ENCODE results near the gene DMPK. TPM values are rescaled to one million over a fixed set of nuclear protein-coding genes. Genes with fewer than 3 reads are reported as not detected.

The DMPK gene
- total and polyA plus RNA-seq, 2 donors: 49.4 to 223 TPM

DNA sequence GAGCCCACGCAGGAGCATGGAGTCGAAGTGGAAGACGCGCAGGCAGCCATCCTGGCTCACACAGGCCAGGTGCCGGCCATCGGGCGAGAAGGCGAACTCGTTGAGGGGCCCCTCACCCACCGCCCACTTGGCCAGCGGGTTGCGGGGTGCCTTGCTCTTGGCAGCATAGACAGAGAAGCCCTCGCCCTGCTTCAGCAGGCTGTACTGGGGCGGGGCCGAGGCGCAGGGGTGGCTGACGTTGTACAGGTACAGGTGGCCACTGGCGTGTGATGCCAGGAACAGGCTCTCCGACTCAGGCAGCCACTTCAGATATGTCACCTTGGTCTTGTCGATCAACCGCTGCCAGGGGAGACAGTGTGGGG lies 4.2 kb upstream of the DMPK start:
- peaks cover 5% of the 10 kb centered on the region for H3K36me3 ChIP-seq (ENCODE audit: insufficient read depth)
- DNase-seq (ENCODE audit: extremely low spot score): no peak
- H3K4me3 ChIP-seq (ENCODE audit: low read depth, low read length): no peak overlapping the region
- no peaks in the 10 kb centered on the region for H3K4me1 ChIP-seq (ENCODE audit: insufficient read depth)
- WGBS: 91% methylated on average over 21 of the region's 21 CpGs
- no peak overlapping the region for H3K27ac ChIP-seq (ENCODE audit: low read depth)

DNA sequence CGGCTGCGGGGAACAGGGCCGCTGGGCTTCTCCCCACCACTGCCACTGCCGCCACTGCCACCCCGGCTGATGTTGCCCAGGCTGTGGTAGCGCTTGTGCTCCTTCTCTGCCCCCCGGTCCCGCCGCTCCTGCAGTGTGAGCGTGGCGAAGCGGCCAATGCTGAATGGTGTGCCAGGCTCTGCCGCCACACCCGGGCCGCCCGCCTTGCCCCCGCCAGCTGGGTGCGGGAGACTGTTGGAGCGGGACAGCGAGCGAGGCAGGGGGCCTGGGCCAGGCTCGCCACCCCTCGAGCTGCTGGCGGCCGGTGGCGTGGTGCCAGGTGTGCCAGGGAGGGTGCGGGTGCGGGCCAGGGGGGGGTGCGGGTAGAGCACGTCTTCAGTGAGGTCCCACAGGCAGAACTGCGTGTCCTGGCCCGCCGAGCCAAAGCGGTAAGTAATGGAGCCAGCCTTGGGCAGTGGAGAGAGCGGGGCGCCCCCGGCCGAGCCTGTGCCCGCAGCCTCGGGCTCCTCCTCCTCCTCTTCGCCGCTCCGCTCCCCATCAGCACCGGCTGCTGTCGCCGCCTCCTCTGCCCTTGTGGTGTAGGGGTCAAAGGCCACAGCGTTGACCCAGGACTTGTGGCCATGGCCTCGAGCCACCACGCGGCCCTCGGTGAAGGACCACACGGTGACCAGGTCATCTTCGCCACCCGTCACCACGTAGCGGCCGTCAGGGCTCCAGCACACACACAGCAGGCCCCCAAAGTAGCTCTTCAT lies 3.7 kb upstream of the DMPK start:
- no peak overlapping the region for H3K4me3 ChIP-seq (ENCODE audit: low read depth, low read length)
- H3K36me3 ChIP-seq (ENCODE audit: insufficient read depth): peaks cover 5% of the 10 kb centered on the region
- 91% methylated on average over 57 of the region's 57 CpGs for WGBS
- H3K27ac ChIP-seq (ENCODE audit: low read depth): no peak overlapping the region
- no peak for DNase-seq (ENCODE audit: extremely low spot score)
- H3K4me1 ChIP-seq (ENCODE audit: insufficient read depth): no peaks in the 10 kb centered on the region

DNA sequence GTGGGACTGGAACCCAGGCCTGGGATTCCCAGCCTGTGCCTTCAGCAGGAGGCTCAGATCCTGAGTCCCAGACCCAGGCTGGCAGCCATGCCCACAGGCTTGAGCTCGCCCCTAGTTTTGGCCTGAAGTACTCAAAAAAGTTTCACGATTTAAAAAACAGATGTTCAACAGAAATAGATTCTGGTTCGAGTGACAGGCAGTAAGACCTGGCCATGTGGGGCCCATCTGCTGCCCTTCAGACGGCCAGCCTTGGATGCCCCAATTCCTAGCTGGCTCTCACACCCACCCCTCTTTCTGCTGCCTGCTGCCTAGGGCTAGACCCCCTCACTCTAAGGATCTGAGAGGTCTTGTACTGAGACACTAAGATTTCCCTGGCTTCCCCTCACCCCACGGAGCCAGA lies 2.8 kb upstream of the DMPK start:
- WGBS: 70% methylated on average over 5 of the region's 5 CpGs
- H3K36me3 ChIP-seq (ENCODE audit: insufficient read depth): peaks cover 5% of the 10 kb centered on the region
- no peak overlapping the region for H3K4me3 ChIP-seq (ENCODE audit: low read depth, low read length)
- peak overlapping the region; percentile 55 for H3K27ac ChIP-seq (ENCODE audit: low read depth)
- no peak for DNase-seq (ENCODE audit: extremely low spot score)
- peaks cover 4% of the 10 kb centered on the region for H3K4me1 ChIP-seq (ENCODE audit: insufficient read depth)

DNA sequence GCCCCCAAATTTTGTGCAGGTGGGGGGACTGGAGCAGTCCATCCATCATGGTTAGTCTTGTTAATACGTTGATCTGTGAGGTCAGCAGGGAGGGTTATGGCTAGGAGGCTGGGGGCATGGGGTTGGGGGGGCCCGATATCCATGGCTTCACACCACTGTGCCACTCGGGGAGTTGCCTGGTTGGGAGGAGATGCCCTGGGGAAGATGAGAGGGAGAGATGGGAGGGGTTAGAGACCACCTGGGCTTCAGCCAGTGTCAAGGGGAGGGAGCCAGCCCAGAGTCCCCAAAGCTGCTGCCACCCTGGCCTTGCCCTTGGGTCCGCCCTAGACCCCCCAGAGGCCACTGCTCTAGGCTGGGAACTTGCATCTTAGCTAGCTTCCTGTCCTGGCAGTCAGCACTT lies 1.8 kb upstream of the DMPK start:
- no peak for DNase-seq (ENCODE audit: extremely low spot score)
- Histone ChIP-seq H3K36me3 (ENCODE audit: insufficient read depth) (peaks cover 5% of the 10 kb centered on the region), H3K4me1 (ENCODE audit: insufficient read depth) (peaks cover 4% of the 10 kb centered on the region), H3K27ac (ENCODE audit: low read depth) (peak overlapping the region; percentile 42), H3K4me3 (ENCODE audit: low read depth, low read length) (no peak overlapping the region)
- 71% methylated on average over 4 of the region's 4 CpGs for WGBS

DNA sequence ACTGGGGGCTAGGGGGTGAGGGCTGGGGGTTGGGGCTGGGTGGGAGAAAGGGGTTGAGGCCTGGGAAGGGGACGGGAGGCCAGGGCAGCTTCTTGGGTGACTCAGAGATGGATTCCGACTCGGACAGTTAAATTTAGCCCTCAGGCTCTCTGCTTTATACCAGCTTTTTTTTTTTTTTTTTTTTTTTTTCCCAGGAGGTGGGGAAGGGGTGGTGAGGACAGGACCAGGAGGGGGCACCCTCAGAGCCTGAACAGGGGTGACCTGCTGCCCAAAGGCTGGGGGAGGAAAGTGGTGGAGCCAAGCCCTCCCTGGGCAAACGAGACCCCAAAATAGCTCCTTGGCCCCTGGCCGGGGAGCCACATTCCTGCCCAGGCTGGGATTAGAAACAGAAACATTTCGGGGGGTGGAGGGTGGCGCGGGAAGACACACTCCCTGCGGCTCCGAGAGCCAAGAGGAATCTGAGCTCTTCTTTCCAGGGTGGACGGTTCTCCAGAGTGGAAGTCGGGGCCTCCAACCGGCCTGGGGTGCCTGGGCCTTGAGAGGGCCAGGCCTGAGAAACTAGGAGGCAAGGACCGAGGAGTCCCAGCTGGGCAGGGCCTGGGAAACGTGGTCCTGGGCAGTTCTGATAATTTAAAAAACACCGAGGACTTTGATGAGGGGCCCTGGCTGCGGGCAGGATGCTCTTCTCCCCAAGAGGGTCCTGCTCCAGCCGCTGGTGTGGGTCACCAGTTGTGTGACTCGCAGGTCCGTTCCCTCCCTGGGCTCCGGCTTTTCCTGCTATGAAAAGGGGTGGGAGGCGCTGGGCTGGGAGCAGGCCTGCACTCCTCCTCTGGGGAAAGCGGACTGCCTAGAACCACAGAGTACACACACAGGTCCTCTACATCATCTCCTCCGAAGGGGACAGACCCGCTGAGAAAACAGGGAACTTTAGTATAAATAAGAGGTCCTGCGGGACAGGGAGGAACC lies 813 bp upstream of the DMPK start:
- Histone ChIP-seq H3K4me1 (ENCODE audit: insufficient read depth) (peaks cover 4% of the 10 kb centered on the region), H3K27ac (ENCODE audit: low read depth) (peak overlapping the region; percentile 81), H3K4me3 (ENCODE audit: low read depth, low read length) (no peak overlapping the region), H3K36me3 (ENCODE audit: insufficient read depth) (peaks cover 5% of the 10 kb centered on the region)
- DNase-seq (ENCODE audit: extremely low spot score): no peak
- WGBS: 23% methylated on average over 26 of the region's 26 CpGs

DNA sequence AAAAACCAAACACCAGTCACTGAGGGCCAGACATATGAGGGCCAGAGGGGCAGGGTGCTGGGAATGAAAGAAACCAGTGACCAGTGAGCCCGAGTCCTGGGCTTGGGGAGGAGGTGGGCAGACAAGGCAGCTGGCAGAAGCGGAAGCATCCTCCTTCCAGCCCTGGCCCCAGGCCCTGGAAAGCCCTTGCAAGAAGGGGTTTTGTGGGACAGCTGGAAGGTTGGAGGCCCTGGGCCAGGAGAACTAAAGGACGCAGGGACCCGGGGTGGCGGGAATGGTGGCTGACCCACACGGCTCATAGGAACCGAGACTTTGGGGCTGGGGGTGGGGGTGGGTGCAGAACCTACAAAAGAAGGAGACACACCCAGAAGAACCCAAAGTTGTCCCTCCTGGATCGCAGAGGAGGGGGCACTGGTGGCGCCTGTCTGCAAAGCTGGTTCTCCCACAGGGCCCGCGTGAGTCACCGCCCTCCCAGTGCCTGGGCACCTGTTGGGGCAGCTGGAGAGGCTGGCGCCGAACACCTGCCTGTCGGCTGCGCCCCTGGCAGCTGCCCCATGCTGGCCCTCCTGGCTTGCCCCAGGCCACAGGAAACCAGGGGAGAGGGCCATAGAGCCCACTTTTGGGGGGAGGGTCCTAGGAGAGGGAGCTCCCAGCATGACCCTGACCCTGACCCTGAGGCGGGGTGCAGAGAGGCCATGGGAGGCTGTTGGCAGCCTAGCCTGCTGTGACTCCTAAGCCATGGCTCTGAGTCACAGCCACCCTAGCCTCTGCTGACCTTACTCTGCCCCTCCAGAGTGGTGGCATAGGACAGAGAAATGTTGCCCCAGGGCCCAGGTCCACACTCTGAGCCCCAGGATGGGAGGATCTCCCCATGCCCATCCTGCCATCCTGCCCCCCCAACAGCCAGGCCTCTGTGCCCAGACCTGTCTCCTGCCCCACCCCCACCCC lies 802 bp downstream of the DMPK start:
- Histone ChIP-seq H3K27ac (ENCODE audit: low read depth) (peak overlapping the region; percentile 1), H3K4me1 (ENCODE audit: insufficient read depth) (peaks cover 4% of the 10 kb centered on the region), H3K36me3 (ENCODE audit: insufficient read depth) (peaks cover 5% of the 10 kb centered on the region), H3K4me3 (ENCODE audit: low read depth, low read length) (peak overlapping the region; percentile 44)
- WGBS: 27% methylated on average over 17 of the region's 17 CpGs
- DNase-seq (ENCODE audit: extremely low spot score): no peak

DNA sequence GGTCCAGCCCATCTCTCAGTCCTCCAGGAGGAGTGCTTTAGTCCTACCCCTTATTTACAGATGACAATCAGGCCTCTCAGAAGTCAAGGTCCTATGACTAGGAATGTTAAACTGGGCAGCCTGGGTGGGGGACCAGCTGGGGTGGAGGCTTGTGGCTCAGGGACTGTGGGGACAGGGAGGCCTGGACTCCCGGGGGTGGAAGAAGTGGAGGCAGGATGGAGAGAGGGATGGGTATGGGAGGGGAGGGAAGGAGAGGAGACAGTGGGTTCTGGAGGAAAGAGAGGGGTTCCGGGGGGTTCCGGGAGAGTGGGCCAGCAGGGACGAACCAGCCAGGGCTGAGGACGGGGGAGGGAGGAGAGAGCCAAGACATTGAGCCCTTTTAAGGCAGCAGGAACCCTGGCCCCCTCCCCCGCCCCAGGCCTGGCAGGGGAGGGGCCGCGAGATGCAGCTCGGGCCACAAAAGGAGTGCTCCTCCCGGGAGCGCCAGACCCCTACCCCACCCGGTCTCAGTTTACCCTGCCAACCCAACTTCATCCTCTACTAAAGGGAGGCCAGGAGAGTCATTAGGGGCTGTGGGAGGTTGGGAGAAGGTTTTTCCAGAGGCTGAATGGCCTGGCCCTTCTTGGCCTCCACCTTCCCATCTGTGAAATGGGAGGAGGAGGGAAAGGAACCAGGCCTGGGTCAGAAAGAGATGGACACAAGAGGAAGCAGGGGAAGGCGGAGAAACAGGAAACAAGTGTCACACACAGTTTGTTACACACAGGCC lies 1.7 kb downstream of the DMPK start:
- H3K27ac ChIP-seq (ENCODE audit: low read depth): no peak overlapping the region
- WGBS: 15% methylated on average over 13 of the region's 13 CpGs
- H3K4me1 ChIP-seq (ENCODE audit: insufficient read depth): peaks cover 4% of the 10 kb centered on the region
- H3K36me3 ChIP-seq (ENCODE audit: insufficient read depth): no peaks in the 10 kb centered on the region
- peak overlapping the region; percentile 44 for H3K4me3 ChIP-seq (ENCODE audit: low read depth, low read length)
- DNase-seq (ENCODE audit: extremely low spot score): no peak

DNA sequence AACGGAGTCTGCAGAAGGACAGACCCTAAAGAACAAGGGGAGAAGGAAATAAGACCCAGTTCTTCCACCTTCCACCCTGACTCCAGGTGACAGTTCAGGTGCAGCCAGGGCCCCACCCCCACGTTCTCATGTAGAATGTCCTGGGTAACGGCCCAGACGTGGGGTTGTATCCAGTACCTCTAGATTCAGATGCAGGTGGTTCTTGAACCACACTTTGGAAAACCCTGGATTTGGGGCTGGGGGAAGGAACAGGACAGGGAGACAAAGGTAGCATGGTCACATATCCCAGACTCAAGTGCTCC lies 2.2 kb downstream of the DMPK start:
- no peak overlapping the region for H3K27ac ChIP-seq (ENCODE audit: low read depth)
- 38% methylated on average over 4 of the region's 4 CpGs for WGBS
- H3K36me3 ChIP-seq (ENCODE audit: insufficient read depth): no peaks in the 10 kb centered on the region
- no peak for DNase-seq (ENCODE audit: extremely low spot score)
- H3K4me3 ChIP-seq (ENCODE audit: low read depth, low read length): peak overlapping the region; percentile 44
- peaks cover 4% of the 10 kb centered on the region for H3K4me1 ChIP-seq (ENCODE audit: insufficient read depth)

DNA sequence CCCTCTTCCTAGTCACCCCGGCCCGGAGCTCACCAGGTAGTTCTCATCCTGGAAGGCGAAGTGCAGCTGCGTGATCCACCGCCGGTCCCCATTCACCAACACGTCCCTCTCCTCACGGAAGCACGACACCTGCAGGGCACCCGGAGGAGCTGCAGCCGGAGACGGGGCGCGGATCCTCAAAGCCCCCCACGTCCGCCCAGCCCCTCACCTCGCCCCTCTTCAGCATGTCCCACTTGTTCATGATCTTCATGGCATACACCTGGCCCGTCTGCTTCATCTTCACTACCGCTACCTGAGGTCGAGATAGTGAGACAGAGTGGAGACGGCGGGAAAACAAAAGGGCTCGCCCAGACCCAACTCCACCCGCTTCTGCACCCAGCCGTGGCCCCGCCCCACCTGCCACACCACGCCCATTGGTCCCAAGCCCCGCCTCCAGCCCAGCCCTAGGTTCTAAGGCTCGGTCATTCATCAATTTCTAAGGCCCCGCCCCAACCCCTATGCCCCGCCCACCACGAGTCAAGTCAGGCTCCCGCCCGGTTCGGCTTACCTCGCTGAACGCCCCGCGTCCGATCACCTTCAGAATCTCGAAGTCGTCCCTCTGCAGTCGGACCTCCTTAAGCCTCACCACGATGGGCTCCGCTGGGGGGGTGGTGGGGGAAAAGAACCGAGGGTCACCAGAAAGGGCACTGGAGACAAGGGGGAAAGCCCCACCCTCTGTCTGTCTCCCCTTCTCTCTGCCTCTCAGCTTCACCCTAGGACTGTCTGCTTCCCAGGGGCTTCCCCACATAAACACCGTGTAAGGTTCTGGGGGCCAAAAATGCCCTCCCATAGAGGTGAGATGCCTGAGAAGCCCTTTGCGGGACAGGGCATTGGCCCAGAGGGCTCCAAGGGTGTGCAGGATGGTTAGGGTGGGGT lies 2.8 kb downstream of the DMPK start:
- peaks cover 4% of the 10 kb centered on the region for H3K4me1 ChIP-seq (ENCODE audit: insufficient read depth)
- DNase-seq (ENCODE audit: extremely low spot score): no peak
- no peaks in the 10 kb centered on the region for H3K36me3 ChIP-seq (ENCODE audit: insufficient read depth)

DNA sequence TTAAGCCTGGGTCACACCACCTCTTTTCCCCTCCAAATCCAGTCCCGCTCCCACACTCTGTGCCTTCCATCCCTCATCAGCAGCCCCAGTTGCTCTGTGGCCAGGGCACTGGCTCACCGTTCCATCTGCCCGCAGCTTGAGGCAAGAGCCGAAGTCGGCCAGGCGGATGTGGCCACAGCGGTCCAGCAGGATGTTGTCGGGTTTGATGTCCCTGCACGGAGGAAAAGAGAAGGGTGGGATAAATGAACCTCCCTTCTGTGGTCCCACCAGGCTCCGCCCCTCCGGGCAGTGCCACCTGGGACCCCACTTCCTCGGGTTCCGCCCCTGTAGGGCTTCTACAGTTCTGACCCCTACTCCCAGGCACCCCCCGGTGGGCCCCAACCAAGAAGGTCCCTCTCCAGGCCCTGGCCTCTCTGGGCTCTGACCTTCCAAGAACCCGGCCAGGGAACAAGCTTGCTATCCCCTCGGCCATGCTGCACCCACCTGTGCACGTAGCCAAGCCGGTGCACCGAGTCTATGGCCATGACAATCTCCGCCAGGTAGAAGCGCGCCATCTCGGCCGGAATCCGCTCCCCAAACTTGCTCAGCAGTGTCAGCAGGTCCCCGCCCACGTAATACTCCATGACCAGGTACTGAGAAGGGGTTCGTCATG lies 4.2 kb downstream of the DMPK start:
- 92% methylated on average over 28 of the region's 28 CpGs for WGBS
- Histone ChIP-seq H3K4me1 (ENCODE audit: insufficient read depth) (peaks cover 4% of the 10 kb centered on the region), H3K36me3 (ENCODE audit: insufficient read depth) (no peaks in the 10 kb centered on the region), H3K27ac (ENCODE audit: low read depth) (no peak overlapping the region), H3K4me3 (ENCODE audit: low read depth, low read length) (no peak overlapping the region)
- no peak for DNase-seq (ENCODE audit: extremely low spot score)

More for the DNA sequence above, 2.8 kb downstream of the DMPK start:
- Histone ChIP-seq H3K27ac (ENCODE audit: low read depth) (no peak overlapping the region), H3K4me3 (ENCODE audit: low read depth, low read length) (no peak overlapping the region)
- WGBS: 17% methylated on average over 48 of the region's 48 CpGs

DNA sequence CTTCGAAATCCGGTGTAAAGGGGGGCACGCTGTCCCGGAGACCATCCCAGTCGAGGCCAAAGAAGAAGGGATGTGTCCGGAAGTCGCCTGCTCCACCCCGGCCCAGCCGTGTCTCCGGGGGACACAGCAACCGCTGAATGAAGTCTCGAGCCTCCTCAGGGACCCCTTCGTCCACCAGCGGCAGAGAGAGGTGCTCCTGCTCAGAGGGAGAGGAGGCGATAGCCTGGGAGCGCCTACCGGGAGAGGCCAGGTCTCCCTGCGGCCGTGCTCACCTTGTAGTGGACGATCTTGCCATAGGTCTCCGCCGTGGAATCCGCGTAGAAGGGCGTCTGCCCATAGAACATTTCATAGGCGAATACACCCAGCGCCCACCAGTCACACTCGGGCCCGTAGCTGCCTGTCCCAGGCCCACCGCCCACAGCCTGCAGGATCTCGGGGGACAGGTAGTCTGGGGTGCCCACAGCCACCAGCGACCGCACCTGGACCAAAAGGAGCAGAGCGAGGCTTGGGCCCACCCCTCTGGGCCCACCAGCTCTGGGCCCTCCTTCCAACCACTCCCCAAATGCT lies 4.8 kb downstream of the DMPK start:
- peaks cover 4% of the 10 kb centered on the region for H3K4me1 ChIP-seq (ENCODE audit: insufficient read depth)
- no peaks in the 10 kb centered on the region for H3K36me3 ChIP-seq (ENCODE audit: insufficient read depth)
- WGBS: 93% methylated on average over 34 of the region's 34 CpGs
- no peak for DNase-seq (ENCODE audit: extremely low spot score)
- no peak overlapping the region for H3K4me3 ChIP-seq (ENCODE audit: low read depth, low read length)
- no peak overlapping the region for H3K27ac ChIP-seq (ENCODE audit: low read depth)

Data from urinary bladder (tissue), 4 donors.